Right atrium auricular region (tissue), 2 donors: ENCODE measurements around the gene ADAR. TPM values are rescaled to one million over a fixed set of nuclear protein-coding genes. Genes with fewer than 3 reads are reported as not detected.
"Not testable (repeated sequence)": the region's sequence is repeated elsewhere in the genome, so short reads cannot be mapped to it uniquely, and the experiment has no call there.

ENCODE experiments used
- DNase-seq: peaks from one replicate; pipeline ENCODE4 v3.0.0-alpha.2; 2019; ENCODE audit warnings: low spot score
- H3K27ac ChIP-seq, 2 donors: fragments of 200-600 bp; sonication (generic); 1 replicate in 1 of 2; 2 replicates in 1 of 2; pipeline ENCODE4 v1.5.1; 2016 to 2019
- H3K27me3 ChIP-seq, 2 donors: fragments of 200-600 bp; sonication (generic); one replicate each; pipeline versions ENCODE4 v1.5.1 to v1.6.0; 2017 to 2019
- H3K36me3 ChIP-seq: fragments of 200-600 bp; sonication (generic); one replicate; pipeline ENCODE4 v1.5.1; 2016
- H3K4me1 ChIP-seq, 2 donors: fragments of 200-600 bp; sonication (generic); one replicate each; pipeline versions ENCODE4 v1.5.1 to v1.6.0; 2017 to 2019
- H3K4me3 ChIP-seq, 2 donors: fragments of 200-600 bp; sonication (generic); 1 replicate in 1 of 2; 2 replicates in 1 of 2; pipeline ENCODE4 v1.5.1; 2017 to 2019; ENCODE audit warnings: mild to moderate bottlenecking in 1 of 2, moderate library complexity in 1 of 2
- H3K9me3 ChIP-seq, 2 donors: fragments of 200-600 bp; sonication (generic); one replicate each; pipeline ENCODE4 v1.5.1; 2019
- total RNA-seq, 2 donors: library from RNA; depleted of rRNA; stranded (reverse); fragments of >200 nt; gene quantifications; one replicate each; pipeline ENCODE4 v1.1.0, GENCODE V29; 2016
- TF ChIP-seq, protein P1 (sequence below), 2 donors: fragments of 200-600 bp; sonication (generic); IDR thresholded peaks; one replicate each; pipeline ENCODE4 v1.5.1; 2019; ENCODE audit warnings: antibody characterized with exemption in 2 of 2

The ADAR gene, protein sequence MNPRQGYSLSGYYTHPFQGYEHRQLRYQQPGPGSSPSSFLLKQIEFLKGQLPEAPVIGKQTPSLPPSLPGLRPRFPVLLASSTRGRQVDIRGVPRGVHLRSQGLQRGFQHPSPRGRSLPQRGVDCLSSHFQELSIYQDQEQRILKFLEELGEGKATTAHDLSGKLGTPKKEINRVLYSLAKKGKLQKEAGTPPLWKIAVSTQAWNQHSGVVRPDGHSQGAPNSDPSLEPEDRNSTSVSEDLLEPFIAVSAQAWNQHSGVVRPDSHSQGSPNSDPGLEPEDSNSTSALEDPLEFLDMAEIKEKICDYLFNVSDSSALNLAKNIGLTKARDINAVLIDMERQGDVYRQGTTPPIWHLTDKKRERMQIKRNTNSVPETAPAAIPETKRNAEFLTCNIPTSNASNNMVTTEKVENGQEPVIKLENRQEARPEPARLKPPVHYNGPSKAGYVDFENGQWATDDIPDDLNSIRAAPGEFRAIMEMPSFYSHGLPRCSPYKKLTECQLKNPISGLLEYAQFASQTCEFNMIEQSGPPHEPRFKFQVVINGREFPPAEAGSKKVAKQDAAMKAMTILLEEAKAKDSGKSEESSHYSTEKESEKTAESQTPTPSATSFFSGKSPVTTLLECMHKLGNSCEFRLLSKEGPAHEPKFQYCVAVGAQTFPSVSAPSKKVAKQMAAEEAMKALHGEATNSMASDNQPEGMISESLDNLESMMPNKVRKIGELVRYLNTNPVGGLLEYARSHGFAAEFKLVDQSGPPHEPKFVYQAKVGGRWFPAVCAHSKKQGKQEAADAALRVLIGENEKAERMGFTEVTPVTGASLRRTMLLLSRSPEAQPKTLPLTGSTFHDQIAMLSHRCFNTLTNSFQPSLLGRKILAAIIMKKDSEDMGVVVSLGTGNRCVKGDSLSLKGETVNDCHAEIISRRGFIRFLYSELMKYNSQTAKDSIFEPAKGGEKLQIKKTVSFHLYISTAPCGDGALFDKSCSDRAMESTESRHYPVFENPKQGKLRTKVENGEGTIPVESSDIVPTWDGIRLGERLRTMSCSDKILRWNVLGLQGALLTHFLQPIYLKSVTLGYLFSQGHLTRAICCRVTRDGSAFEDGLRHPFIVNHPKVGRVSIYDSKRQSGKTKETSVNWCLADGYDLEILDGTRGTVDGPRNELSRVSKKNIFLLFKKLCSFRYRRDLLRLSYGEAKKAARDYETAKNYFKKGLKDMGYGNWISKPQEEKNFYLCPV
- 10 to 100 TPM; 39.3 to 51.9 TPM for total RNA-seq

DNA sequence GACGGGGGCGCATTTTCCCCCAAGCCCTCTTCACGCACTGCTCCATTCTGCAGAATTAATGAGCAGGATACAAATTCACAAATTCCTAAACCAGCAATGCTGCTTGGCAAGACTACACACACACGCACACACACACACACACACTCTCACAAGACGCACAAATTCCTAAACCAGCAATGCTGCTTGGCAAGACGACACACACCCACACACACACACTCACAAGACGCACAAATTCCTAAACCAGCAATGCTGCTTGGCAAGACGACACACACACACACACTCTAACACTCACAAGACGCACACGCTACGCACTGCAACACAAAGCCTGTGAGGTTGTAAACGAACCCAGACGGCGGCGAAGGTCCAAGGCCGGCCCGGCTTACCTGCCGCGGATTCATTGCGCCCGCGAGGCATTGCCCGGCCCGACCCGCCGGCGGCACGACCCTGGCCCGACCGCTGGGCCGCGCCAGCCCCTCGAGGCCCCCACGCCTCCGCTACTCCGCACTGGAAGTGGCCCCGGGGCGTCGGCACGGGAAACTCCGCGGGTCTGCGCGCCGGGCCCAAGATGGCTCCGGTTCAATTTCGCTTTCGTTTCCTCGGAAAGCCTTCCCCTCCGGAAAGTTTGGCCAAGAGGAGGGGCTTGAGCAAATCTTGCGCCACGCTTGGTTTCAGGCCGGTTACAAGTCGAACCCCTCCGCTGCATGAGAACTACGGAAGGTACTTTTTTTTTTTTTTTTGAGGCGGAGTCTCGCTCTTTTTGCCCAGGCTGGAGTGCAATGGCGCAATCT lies at the start of gene ADAR:
Gene ADAR, minus strand, starts transcription at position 578 of the 788 bp plus-strand sequence. Its CDS starts 180 bp downstream, at position 398.
- Histone ChIP-seq H3K27ac (peak within 1 kb of the TSS; percentile 97), H3K4me3 (peak within 1 kb of the TSS; percentile 90 to 91), H3K4me1 (peaks cover 0 to 56% of the 10 kb centered on the region in 2 donors), H3K36me3 (no peaks in the 10 kb centered on the region), H3K27me3 (no peaks in the 10 kb centered on the region), H3K9me3 (no peaks in the 10 kb centered on the region)
- peak; percentile 95 for DNase-seq
- TF ChIP-seq, protein P1, sequence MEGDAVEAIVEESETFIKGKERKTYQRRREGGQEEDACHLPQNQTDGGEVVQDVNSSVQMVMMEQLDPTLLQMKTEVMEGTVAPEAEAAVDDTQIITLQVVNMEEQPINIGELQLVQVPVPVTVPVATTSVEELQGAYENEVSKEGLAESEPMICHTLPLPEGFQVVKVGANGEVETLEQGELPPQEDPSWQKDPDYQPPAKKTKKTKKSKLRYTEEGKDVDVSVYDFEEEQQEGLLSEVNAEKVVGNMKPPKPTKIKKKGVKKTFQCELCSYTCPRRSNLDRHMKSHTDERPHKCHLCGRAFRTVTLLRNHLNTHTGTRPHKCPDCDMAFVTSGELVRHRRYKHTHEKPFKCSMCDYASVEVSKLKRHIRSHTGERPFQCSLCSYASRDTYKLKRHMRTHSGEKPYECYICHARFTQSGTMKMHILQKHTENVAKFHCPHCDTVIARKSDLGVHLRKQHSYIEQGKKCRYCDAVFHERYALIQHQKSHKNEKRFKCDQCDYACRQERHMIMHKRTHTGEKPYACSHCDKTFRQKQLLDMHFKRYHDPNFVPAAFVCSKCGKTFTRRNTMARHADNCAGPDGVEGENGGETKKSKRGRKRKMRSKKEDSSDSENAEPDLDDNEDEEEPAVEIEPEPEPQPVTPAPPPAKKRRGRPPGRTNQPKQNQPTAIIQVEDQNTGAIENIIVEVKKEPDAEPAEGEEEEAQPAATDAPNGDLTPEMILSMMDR (IDR thresholded peaks at IDR 0.05): no peak

DNA sequence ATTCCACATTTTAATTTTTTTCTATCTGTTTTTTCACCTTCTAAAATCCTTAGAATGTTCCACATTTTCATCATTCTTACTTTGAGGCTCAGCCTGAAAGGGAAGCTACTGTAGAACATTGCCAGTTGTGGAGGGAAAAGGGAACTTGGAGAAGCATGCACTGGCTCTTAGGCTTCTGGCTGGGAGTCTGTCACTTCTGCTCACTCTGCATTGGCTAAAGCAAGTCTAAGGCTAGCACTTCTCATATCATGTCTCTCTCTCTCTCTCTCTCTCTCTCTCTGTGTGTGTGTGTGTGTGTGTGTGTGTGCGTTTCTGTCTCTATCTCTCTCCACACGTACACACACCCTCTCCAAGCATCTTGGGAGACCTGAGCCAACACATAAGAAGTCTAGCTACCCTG lies 49.6 kb upstream of the ADAR start:
- H3K27me3 ChIP-seq: no peaks in the 10 kb centered on the region
- no peak for DNase-seq
- no peaks in the 10 kb centered on the region for H3K9me3 ChIP-seq
- H3K36me3 ChIP-seq: no peaks in the 10 kb centered on the region
- H3K4me1 ChIP-seq: no peaks in the 10 kb centered on the region
- H3K27ac ChIP-seq: no peak overlapping the region
- H3K4me3 ChIP-seq: no peak overlapping the region
- TF ChIP-seq, protein P1 (IDR thresholded peaks at IDR 0.05): no peak

DNA sequence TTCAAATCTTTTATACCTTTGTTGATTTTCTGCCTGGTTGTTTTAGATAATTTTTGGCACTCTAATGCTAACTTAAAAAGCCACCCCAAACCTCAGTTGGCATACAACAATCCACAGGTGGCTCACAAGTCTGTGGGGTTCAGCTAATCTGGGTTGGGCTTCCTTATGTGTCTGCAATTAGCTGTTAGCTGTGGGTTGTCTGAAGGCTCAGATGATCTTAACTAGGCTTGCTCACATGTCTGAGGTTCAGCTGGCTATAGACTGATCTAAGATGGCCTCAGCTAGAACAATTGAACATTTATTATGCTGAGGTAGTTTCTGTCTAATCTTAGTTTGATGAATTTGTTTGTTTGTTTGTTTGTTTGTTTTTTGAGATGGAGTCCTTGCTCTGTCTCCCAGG lies 44.9 kb upstream of the ADAR start:
- Histone ChIP-seq H3K27ac (no peak overlapping the region), H3K9me3 (no peaks in the 10 kb centered on the region), H3K36me3 (no peaks in the 10 kb centered on the region), H3K4me3 (no peak overlapping the region), H3K4me1 (no peaks in the 10 kb centered on the region), H3K27me3 (no peaks in the 10 kb centered on the region)
- no peak for DNase-seq
- TF ChIP-seq, protein P1 (IDR thresholded peaks at IDR 0.05): no peak

DNA sequence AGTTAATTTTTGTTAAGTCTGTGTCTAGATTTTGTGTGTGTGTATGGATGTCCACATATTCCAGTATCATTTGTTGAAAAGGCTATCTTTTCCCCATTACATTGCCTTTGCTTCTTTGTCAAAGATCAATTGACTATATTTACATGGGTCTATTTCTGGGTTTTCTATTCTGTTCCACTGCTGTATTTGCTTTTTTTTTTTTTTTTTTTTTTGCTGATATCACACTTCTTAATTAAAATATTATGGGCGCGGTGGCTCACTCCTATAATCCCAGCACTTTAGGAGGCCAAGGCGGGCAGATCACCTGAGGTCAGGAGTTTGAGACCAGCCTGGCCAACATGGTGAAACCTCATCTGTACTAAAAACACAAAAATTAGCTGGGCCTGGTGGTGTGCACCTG lies 36.7 kb upstream of the ADAR start:
- not testable (repeated sequence) for H3K4me1 ChIP-seq, H3K27ac ChIP-seq, H3K9me3 ChIP-seq, DNase-seq, H3K36me3 ChIP-seq, H3K4me3 ChIP-seq, H3K27me3 ChIP-seq

DNA sequence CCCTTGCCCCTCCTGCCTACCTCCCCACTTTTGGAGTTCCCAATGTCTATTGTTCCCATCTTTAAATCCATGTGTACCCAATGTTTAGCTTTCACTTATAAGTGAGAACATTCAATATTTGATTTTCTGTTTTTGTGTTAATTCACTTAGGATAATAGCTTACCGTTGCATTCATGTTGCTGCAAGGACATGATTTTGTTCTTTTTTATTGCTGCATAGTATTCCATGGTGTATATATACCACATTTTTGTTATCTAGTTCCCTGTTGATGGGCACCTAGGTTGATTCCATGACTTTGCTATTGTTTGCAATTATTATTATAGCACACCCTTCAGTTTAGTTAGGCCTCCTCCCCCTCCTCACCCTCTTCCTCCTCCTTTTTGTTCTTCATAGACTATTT lies 33.5 kb upstream of the ADAR start:
- Histone ChIP-seq H3K9me3 (peaks cover 0 to 10% of the 10 kb centered on the region in 2 donors), H3K36me3 (no peaks in the 10 kb centered on the region), H3K27ac (no peak overlapping the region), H3K4me1 (no peaks in the 10 kb centered on the region), H3K4me3 (no peak overlapping the region), H3K27me3 (no peaks in the 10 kb centered on the region)
- no peak for DNase-seq
- TF ChIP-seq, protein P1 (IDR thresholded peaks at IDR 0.05): no peak
